ENCODE results near the gene CACNA2D2.

CACNA2D2 gene

DNA sequence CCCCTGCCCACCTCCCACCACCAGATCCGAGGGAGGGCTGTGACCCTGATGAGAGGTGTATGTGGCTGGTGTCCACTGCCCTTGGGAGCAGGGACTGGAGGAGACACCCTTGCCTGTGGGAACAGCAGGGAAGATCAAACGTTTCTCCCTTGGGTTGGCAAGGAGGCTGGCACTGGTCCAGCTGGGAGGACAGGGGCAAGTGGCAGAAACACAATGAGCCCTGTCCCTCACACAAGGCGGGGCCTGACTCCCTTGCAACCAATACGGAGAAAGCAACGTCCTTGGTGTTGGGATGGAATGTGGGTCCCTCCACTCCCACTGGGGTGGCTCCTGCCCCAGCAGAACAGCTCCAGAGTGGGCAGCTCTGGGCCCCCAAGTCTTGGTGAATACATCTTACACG lies 186.1 kb downstream of the CACNA2D2 start:
- TF ChIP-seq GABPA (IDR thresholded peaks at IDR 0.05; ENCODE audit: low read depth) (no peak), POLR2AphosphoS5 (IDR thresholded peaks at IDR 0.05; ENCODE audit: low read depth) (no peak), SPI1 (IDR thresholded peaks at IDR 0.05; ENCODE audit: borderline replicate concordance, low read depth) (no peak)
- TF ChIP-seq, protein P1, sequence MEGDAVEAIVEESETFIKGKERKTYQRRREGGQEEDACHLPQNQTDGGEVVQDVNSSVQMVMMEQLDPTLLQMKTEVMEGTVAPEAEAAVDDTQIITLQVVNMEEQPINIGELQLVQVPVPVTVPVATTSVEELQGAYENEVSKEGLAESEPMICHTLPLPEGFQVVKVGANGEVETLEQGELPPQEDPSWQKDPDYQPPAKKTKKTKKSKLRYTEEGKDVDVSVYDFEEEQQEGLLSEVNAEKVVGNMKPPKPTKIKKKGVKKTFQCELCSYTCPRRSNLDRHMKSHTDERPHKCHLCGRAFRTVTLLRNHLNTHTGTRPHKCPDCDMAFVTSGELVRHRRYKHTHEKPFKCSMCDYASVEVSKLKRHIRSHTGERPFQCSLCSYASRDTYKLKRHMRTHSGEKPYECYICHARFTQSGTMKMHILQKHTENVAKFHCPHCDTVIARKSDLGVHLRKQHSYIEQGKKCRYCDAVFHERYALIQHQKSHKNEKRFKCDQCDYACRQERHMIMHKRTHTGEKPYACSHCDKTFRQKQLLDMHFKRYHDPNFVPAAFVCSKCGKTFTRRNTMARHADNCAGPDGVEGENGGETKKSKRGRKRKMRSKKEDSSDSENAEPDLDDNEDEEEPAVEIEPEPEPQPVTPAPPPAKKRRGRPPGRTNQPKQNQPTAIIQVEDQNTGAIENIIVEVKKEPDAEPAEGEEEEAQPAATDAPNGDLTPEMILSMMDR (IDR thresholded peaks at IDR 0.05; ENCODE audit: insufficient read depth, low read length) = no peak
- TF ChIP-seq, protein P2, sequence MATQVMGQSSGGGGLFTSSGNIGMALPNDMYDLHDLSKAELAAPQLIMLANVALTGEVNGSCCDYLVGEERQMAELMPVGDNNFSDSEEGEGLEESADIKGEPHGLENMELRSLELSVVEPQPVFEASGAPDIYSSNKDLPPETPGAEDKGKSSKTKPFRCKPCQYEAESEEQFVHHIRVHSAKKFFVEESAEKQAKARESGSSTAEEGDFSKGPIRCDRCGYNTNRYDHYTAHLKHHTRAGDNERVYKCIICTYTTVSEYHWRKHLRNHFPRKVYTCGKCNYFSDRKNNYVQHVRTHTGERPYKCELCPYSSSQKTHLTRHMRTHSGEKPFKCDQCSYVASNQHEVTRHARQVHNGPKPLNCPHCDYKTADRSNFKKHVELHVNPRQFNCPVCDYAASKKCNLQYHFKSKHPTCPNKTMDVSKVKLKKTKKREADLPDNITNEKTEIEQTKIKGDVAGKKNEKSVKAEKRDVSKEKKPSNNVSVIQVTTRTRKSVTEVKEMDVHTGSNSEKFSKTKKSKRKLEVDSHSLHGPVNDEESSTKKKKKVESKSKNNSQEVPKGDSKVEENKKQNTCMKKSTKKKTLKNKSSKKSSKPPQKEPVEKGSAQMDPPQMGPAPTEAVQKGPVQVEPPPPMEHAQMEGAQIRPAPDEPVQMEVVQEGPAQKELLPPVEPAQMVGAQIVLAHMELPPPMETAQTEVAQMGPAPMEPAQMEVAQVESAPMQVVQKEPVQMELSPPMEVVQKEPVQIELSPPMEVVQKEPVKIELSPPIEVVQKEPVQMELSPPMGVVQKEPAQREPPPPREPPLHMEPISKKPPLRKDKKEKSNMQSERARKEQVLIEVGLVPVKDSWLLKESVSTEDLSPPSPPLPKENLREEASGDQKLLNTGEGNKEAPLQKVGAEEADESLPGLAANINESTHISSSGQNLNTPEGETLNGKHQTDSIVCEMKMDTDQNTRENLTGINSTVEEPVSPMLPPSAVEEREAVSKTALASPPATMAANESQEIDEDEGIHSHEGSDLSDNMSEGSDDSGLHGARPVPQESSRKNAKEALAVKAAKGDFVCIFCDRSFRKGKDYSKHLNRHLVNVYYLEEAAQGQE (IDR thresholded peaks at IDR 0.05; ENCODE audit: insufficient replicate concordance, low read depth) = no peak
- no peak for DNase-seq (ENCODE audit: low read depth in 1 of 2, low spot score in 1 of 2)
- no peak overlapping the region for H3K27ac ChIP-seq (replicated peaks)

DNA sequence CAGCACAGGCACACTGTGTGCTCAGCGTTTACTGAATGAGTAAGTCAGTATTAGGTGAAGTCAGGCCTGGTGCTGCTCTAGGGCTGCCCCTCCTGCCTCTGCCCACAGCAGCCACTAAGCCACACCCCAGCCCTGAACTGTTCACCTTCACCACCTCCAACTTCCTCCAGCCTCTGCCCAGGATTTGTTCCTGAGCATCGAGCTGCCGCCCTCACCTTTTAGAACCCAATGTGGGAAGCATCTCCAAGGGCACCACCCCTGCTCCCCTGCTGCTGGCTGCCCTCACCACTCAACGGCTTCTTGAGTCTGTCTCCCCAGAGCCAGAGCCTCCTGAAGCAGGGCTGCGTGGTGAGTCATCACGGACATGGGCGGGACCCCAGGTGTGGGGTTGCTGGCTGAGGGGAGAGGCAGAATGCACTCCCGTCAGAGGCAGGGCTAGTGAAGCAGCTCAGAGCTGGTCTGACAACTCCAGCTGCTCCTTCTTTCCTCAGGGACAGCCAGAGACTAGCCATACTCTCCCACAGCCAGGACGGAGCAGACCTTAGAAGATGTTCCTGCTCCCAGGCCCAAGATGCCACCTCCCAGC lies 186.7 kb downstream of the CACNA2D2 start:
- Histone ChIP-seq H3K4me3 (replicated peaks; ENCODE audit: insufficient read depth, low read length) (no peak overlapping the region), H3K27ac (replicated peaks) (no peak overlapping the region), H3K27me3 (ENCODE audit: insufficient read depth, poor library complexity, severe bottlenecking) (no peaks in the 10 kb centered on the region)
- no peak for DNase-seq (ENCODE audit: low read depth in 1 of 2, low spot score in 1 of 2)
- TF ChIP-seq, protein P2 (IDR thresholded peaks at IDR 0.05; ENCODE audit: insufficient replicate concordance, low read depth) = no peak
- TF ChIP-seq, protein P1 (IDR thresholded peaks at IDR 0.05; ENCODE audit: insufficient read depth, low read length) = no peak
- no peak for TF ChIP-seq SPI1 (IDR thresholded peaks at IDR 0.05; ENCODE audit: borderline replicate concordance, low read depth)
- TF ChIP-seq GABPA (IDR thresholded peaks at IDR 0.05; ENCODE audit: low read depth) = no peak
- TF ChIP-seq POLR2AphosphoS5 (IDR thresholded peaks at IDR 0.05; ENCODE audit: low read depth) = no peak

More for the DNA sequence above, 186.1 kb downstream of the CACNA2D2 start:
- no peak overlapping the region for H3K4me3 ChIP-seq (replicated peaks; ENCODE audit: insufficient read depth, low read length)
- no peaks in the 10 kb centered on the region for H3K27me3 ChIP-seq (ENCODE audit: insufficient read depth, poor library complexity, severe bottlenecking)

DNA sequence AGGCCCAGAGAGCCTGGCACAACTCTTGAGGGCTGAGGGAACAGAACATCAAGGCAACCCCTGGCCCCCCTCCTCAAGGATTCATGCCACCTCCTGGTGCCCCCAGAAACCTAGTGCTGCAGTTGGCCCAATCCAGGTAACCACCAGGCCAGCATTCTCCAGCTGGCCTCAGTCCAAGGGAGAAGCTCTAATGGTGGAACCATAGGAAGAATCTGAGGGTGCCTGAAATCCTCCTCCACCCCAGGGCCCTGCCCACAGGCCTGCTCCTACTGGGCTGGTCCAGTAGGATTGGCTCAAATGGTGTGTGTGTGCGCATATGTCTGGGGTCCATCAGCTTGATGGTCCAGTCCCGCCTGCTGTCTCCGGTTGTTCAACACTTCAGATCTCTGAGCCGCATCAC lies 188.6 kb downstream of the CACNA2D2 start:
- no peak for DNase-seq (ENCODE audit: low read depth in 1 of 2, low spot score in 1 of 2)
- no peaks in the 10 kb centered on the region for H3K27me3 ChIP-seq (ENCODE audit: insufficient read depth, poor library complexity, severe bottlenecking)
- no peak overlapping the region for H3K4me3 ChIP-seq (replicated peaks; ENCODE audit: insufficient read depth, low read length)
- H3K27ac ChIP-seq (replicated peaks) = no peak overlapping the region
- TF ChIP-seq, protein P2 (IDR thresholded peaks at IDR 0.05; ENCODE audit: insufficient replicate concordance, low read depth) = no peak
- TF ChIP-seq, protein P1 (IDR thresholded peaks at IDR 0.05; ENCODE audit: insufficient read depth, low read length) = no peak
- TF ChIP-seq POLR2AphosphoS5 (IDR thresholded peaks at IDR 0.05; ENCODE audit: low read depth) (no peak), SPI1 (IDR thresholded peaks at IDR 0.05; ENCODE audit: borderline replicate concordance, low read depth) (no peak), GABPA (IDR thresholded peaks at IDR 0.05; ENCODE audit: low read depth) (no peak)
